Hepatic stellate cell (primary cell): Measurements from ENCODE around the gene CYTH4.
A peak's percentile ranks its signal among the peaks of the same experiment; 100 is the strongest.

Source experiments
- DNase-seq: peaks from one replicate; pipeline ENCODE4 v3.0.0; 2011; ENCODE audit warnings: low spot score

Gene CYTH4

GRCh38 chr22:37345863-37346504 is 63.7 kb downstream of the CYTH4 start:
- DNase-seq = peak; percentile 89

- no peak for DNase-seq
Observed at GRCh38 chr22:37346505-37346895, 64.2 kb downstream of the CYTH4 start.

GRCh38 chr22:37349043-37349814 is 66.9 kb downstream of the CYTH4 start:
- DNase-seq = no peak

GRCh38 chr22:37351232-37351631 is 68.9 kb downstream of the CYTH4 start:
- DNase-seq = no peak

- no peak for DNase-seq
Observed at GRCh38 chr22:37352481-37352880, 70.2 kb downstream of the CYTH4 start.

GRCh38 chr22:37353839-37354238 is 71.5 kb downstream of the CYTH4 start:
- no peak for DNase-seq

- no peak for DNase-seq
Observed at GRCh38 chr22:37354261-37354660, 72.0 kb downstream of the CYTH4 start.

- DNase-seq = no peak
Observed at GRCh38 chr22:37354670-37355069, 72.4 kb downstream of the CYTH4 start.

GRCh38 chr22:37355174-37355573 is 72.9 kb downstream of the CYTH4 start:
- no peak for DNase-seq

GRCh38 chr22:37356922-37357321 is 74.6 kb downstream of the CYTH4 start:
- no peak for DNase-seq

GRCh38 chr22:37357446-37358075 is 75.3 kb downstream of the CYTH4 start:
- no peak for DNase-seq

GRCh38 chr22:37358386-37358785 is 76.1 kb downstream of the CYTH4 start:
- DNase-seq = no peak

- DNase-seq = no peak
Observed at GRCh38 chr22:37358917-37359316, 76.6 kb downstream of the CYTH4 start.

- no peak for DNase-seq
Observed at GRCh38 chr22:37362621-37363020, 80.3 kb downstream of the CYTH4 start.

GRCh38 chr22:37363261-37363992 is 81.1 kb downstream of the CYTH4 start:
- no peak for DNase-seq
